Inflammatory macrophage treated with lipopolysaccharide for 1 hour (primary cell): ENCODE data around the gene KLK10.

ENCODE experiments used
- DNase-seq, 2 donors: peaks; one replicate each; pipeline ENCODE4 v3.0.0-alpha.2; 2020 to 2022

Gene KLK10, protein sequence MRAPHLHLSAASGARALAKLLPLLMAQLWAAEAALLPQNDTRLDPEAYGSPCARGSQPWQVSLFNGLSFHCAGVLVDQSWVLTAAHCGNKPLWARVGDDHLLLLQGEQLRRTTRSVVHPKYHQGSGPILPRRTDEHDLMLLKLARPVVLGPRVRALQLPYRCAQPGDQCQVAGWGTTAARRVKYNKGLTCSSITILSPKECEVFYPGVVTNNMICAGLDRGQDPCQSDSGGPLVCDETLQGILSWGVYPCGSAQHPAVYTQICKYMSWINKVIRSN

DNA sequence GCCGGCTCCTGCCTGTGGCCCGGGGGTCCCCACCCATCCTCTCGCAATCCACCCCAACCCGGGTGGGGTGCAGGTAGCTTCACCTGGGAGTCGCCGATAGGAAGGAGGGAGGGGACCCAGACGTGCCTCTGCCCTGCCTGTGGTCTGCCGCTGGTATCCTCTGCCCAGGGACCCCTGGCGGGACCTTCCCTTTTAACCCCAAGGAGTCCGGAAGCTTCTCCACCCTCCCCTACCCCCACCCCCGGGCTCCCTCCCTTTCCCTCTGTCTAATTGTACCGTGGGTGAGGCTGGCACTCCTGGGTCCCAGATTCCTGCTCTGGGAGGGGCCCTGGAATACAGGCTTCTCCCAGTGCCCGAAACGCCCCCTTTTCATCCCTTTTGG is at the start of gene KLK10:
KLK10 (minus strand) TSS at position 166 of the 382 bp plus-strand sequence. CDS start 579 bp downstream, outside the sequence.
- DNase-seq: no peak

DNA sequence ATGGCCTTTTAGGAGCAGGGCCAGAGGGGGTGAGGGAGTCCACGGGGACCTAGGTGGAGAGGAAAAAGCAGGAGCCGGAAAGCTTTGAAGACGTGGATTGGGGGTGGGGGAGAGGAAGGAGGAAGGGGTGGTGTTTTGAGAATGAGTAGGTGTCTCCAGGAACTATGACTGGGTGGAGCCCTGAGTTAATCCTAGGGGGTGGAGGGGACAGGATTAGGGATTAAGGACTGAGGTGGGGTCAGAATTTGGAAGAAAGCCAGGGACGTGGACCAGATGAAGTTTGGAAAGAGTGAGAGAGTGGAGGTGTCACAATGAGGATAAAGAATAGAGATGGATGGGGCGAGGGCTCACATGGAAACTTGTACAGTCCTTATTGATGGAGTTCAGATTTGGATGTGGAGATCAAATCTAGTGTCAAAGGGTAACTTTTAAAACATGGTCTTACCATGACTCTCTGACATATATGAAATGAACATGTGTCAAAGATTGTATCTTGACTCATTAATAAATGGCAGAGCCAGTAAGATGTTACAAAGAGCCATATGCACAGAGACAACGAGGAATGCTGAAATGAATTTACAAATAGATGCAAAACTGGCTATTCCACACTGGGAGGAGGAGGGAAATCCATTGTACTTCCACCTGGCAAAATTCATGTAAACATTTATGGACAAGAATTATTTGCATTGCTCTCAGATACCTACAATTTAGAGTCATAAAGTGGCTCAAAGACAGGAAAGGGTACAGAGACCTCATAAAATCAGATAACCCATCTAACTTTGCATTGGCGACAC is 47.1 kb upstream of the KLK10 start:
- DNase-seq: no peak

DNA sequence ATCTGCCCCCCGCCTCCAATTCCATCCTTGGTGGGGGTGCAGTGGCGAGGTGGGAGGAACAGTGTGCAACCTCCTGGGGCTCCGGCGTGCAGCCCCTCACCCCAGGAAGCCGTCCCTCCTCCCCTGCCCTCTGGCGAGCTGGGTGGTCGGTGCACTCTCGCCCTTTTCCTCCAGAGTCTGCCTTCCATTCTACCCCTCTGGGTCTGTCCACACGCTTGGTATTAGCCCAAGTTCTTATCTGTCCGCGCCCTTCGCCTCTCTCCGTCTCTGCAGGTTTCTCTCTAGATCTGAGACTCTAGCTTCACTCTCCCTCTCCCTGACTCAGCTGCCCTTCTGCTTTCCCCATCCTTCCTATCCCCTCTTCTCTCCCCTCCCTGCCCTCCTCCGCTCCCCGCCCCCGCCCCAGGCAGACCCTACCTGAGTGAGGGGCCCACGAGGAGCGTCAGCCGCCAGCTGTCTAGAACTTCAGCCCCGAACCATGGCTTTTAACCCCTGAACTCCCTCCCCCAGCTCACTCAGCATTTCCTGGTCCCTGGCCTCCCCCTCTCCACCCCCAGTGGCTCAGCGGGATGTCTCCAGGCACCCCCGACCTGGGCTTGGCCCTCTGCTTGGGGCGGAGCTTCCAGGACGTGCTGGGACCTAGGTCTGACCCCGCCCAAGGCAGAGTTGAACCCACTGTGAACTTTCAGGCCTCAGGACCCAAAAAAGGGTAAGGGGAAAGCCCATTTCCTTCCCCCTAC is 45.9 kb upstream of the KLK10 start:
- no peak for DNase-seq

DNA sequence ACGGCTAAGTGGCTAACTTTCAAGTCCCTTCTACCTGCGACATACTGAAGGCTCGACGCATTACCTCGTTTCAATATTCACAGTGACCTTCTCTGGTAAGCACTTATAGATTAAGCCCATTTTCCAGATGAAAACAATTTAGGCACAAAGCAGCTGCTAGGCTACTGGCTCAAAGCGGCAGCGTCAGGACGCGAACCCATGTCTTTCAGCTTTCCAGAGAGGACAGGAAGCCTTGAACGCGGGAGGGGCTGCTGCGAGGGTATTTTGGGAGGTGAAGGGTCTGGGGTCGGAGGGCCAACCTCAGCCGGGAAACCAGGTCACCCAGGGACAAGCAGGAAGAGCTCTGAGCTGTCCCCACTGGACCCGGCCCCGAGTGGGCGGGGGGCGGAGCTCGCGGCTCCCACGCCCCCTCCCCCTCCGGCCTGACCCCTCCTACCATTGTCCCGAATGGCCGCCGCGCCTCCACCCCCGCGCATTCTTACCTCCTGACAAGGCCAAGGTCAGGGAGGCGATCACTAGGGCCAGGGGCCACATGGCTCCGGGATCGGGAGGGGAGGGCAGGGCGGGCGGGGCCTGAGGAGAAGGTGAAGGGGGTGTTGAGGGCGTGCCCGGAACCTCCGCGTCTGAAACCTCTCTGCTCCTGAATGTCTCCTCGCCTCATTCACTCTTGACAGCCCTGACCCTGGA is 45.2 kb upstream of the KLK10 start, which contains the start of gene KLK13:
KLK13 (minus strand) TSS at position 559 of the 687 bp plus-strand sequence; CDS start at position 534, 25 bp downstream.
- DNase-seq: peak in 1 of 2 donors; percentile 6

DNA sequence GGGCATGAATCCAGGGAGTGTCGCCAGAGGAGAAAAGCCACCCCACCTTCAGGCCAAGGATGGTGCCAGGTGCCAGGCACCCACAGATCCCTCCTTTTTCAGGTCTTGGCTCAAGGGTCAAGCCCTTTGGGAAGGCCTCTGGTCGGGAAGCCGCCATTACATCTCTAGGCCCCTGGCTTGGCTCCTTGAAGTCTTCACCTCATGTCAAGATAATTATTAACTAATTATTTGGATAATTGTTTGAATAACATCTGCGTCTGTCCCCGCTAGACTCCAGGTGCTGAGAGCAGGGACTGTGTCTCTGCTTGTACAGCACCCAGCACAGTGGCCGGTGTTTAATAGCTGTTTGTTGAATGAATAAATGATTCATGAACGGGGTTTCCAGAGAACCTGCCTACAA is 44.2 kb upstream of the KLK10 start:
- DNase-seq: no peak

DNA sequence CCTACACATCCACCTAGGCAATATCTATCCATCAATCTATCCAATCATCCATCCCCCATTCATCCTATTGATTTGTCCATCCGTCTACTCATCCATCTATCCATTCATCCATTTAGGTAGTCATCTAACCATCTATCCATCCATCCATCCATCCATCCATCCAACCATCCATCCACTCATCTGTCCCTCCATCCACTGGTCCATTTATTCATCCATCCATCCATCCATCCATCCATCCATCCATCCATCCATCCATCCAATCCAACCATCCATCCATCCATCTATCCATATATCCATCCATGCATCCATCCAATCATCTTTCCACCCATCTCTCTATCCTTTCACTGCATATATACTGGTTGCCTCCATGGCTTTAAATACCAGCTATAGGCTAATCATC is 41.5 kb upstream of the KLK10 start:
- no peak for DNase-seq

DNA sequence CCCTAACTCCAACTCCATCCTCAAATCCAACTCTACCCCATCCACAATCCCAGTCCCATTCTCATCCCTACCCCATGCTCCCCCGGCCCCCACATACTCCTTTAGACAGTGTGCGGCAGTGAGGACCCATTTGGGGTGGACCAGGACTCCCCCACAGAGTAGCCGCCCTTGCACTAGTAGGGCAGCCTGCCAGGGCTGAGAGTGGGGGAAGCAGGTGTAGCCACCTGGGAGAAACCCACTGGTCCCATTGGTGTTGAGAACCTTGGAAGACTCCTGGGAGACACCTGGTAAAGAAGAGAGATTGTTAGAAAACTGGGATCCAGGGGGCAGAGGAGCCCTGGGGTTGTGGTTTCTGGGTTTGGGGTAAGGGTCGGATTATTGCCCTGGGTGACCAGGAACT is 40.8 kb upstream of the KLK10 start:
- DNase-seq: no peak

DNA sequence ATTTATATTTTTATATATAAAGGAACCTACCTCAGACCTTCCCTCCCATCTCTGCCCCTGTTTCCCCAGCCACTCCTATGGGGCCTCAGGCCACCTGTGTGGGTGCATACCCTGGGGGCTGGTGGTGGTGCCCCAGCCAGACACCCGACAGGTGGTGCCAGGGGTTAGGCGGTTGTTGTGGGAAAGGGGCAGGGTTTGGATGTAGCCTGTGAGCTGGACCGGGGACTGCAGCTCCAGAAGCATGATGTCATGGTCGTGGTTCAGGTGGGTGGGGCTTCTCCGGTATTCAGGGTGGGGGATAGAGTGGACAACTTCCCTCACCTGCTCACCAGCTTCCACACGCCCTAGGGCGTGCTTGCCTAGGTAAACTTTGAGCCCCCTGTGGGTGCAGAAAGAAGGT is 40.2 kb upstream of the KLK10 start:
- no peak for DNase-seq

DNA sequence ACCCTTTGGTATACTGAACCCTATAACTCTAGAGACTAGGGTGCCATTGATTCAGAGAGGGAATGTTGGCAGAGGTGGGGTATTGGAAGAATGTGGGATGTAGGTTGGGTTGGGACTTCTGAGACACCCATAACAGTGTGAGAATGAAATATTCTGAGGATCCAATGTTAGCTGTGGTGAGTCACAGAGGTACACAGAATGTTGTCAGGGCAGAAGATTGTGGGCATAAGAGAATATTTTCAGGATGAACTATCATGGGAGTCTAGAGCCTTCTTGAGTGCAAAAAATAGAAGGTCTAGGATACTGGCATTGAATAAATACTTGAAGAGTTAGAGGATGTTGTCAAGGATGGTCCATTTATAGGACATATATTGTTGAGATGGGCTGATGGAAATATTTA is 36.4 kb upstream of the KLK10 start:
- DNase-seq: no peak

DNA sequence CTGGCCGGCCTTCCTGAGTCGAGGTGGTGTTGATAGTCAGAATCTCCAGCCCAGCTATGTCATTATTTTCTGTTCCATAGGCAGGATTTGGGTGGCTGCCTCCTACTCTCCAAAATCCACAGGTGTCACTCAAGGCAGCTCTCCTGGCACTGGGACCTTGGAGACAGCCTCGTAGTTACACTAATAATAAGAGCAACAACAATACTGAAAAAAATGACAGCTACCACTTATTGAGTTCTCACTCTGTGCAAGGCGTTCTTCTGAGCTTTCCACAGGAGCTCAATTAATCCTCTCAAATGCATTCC is 27.5 kb upstream of the KLK10 start:
- DNase-seq: no peak

DNA sequence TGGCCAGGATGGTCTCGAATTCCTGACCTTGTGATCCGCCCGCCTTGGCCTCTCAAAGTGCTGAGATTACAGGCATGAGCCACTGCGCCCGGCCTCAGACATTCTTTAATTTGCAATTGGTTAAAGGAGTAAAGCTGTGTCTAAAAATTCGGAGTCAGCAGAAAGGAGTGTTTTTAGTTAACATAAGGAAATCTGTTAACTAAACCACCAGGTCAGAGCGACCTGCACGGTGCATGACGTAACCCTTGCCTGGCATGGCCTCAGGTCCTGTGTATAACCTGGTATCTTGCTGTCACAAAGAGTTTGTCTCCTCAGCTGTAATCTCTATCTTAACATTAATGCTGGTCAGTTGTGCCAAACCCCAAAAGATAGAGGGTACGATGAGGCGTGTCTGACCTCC is 24.8 kb upstream of the KLK10 start:
- DNase-seq: no peak

DNA sequence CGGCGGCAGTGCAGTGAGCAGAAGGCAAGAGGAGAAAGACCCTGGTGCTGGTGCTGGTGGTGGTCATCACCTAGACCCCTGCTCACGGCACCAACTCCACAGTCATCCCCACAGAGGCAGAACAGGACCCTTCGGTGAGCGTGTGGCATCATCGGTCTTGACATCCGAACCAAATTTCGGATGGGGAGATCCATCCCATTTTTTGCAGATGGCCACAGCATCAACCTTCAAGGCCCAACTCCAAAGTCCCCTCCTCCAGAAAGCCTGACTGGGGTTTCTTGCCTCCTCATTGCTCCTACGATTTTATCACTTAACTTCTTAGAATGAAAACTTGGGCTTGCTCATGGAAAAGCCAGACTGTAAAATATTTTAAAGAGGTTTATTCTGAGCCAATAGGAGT is 24.0 kb upstream of the KLK10 start:
- no peak for DNase-seq

DNA sequence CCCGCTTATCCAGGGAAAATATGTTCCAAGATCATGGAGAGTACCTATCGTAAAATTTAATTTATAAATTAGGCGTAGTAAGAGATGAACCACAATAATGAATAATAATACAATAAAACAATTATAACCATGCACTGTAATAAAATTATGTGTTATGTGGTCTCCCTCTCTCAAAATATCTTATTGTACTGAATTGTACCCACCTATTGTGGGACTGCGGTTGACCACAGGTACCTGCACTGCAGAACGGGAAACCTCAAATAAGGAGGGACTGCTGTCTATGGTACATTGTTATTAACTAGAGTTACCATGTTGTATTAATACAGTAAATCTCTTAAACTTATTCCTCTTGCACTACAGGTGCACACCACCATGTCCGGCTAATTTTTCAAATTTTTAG is 20.6 kb upstream of the KLK10 start:
- no peak for DNase-seq

DNA sequence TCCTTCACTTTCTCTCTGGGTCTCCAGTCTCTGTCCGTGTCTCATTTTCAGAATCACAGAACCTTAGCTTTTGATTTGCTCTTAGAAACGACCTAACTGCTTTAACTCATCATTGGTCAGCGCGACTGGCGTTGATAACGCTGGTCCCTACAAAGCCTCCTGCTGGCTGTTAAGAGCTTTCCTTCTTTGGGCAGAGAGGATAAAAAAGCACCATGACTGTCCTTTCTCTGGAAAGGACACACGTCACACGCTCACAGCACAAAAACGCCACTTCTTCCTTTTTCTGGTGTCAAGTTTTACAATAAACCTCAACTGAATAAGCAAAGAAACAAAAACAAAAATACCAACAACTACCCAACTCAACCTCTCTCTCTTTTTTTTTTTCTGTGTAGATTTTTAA is 17.0 kb upstream of the KLK10 start:
- no peak for DNase-seq

DNA sequence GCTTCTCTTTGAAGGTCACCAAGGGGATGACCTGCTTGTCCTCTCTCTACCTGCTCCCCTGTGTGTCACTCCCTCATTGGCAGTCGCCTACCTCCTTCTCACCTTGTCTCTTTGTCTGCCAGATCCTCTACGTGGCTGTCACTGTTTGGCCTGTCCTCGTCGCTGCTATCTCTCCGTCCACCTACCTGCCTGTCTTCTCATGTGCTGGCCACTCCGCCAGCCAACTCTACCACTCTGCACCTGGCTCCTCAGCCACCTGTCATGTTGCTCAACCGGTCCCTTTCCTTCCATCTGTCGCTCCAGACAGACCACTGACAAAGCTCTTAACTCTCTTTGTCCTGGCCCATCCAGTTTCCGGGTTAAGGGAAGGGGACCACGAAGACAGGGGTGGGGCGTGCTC is 15.2 kb upstream of the KLK10 start, which contains the start of gene KLK12:
KLK12 (minus strand) TSS at position 299 of the 400 bp plus-strand sequence. CDS start 381 bp downstream, outside the sequence.
- no peak for DNase-seq

DNA sequence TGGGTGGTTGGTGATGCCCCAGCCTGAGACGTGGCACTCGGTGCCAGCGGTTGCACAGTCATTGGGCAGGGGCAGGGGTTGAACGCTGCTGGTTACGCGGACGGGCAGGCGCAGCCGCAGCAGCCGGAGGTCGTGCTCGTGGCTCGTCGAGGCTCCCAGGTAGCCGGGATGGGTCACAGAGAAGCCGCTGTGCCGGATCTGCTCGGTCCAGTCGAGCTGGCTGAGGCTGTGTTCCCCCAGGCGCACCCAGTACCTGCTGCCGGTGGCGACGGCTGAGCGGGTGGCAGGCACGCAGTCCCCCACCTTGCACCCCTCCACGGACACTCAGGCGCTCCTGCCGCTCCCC is 12.3 kb upstream of the KLK10 start:
- DNase-seq: no peak

DNA sequence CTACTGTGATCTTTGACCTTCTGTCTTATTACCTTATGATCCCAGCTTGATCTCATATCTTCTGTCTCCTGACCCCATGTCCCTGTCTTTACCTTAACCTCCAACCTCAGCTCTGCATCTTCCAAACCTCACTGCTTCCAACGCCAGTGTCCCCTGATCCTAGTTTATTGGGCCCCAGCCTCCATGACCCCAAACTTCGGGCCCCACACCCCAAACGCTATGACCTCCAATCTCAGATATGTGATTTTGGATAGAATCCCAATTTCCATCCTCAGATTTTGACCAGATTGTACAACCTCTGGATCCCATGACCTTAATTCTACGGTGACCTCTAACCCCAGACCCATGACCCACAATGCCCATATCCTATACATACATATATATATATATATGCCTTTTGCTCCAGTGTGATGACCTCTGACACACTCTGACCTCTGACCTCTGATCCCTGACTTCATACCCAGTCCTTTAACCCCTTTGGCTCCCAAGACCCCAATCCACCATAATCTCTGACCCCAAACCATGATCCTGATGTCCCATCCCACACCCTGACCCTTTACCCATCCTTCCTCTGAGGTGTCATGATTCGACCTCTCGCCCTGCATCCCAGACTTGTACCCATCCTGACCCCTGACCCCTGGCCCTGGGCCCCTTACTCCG is 11.8 kb upstream of the KLK10 start:
- no peak for DNase-seq

DNA sequence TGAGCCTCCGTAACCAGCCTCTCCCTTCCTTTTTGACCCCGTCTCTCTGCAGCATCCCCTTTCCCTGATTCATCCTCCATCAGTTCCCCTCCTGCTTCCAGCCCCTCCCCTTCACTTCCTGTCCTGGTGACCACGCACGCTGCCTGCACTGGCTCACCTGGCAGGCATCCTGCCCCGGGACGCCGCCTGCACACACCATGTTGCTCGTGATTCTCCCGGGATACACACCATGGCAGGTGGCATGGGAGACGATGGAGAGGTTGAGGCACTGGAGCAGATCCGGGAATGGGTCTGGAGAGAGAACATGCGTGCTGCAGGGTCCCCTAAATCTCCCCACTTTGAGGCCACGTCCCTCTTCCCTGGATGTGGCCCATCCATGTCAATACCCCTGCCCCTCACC is 11.1 kb upstream of the KLK10 start:
- DNase-seq: no peak

DNA sequence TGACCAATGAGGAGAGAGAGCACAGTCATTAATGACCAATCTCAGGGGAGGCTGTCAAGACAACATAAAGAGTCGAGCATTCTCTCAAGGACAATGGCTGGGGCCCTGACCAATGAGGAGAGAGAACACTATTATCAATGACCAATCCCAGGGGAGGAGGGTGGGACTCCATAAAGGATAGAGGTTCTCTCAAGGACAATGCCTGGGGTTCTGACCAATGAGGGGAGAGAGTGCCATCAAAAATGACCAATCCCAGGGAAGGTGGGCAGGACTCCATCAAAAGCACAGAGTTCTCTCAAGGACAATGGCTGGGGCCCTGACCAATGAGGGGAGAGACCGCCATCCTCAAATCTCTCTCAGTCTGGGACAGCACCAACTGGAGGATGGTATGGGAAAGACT is 10.2 kb upstream of the KLK10 start:
- DNase-seq: no peak

DNA sequence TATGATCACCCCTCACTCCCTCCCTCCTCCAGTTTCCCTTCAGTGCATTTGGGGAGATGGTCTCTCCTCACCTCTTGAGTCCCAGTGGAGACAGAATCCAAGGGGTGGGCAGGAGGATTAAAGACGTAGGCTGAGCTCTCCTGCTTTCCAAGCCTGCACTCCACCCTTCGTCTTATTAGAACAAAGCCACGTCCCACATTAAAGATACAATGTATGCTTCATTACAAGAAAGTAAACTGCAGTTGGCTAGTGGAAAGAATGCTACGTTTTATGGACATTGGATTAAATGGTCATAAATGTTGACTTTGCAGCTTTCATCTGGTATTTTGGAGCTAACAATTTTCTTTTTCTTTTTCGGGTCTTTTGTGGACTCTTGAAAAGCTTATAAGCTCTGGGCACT is 8.4 kb upstream of the KLK10 start:
- DNase-seq: no peak

DNA sequence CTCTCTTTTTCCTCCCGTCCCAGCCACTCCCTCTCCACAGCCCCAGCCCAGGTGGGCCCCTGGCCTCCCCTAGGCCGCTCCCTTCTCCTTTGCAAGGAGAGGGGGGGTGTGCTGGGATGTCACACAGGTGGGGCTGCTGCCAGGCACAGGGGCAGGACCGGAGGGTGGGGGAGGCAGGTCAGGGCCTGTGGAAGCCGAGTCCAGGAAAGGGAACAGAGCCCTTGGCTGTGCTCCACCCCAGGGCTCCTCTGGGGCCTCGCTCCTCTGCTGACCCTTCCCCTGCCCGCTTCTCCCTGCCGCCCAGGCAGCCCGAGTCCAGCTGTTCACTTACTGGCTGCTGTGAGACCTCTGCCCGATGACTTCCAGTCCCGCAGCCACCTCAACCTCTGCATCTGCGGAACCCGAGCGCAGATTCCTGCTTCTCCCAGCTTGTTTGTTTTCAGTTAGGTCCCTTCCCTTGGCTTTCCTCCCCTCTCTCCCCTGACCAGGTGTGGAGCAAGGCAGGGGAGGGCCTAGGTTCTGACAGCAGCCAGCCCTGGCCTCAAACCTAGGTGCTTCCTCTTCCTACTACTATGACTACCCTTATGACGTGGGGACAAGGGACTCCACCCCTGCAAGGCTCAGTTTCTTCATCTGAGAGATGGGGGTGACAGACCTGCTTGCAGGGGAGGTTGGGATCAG is 7.8 kb upstream of the KLK10 start:
- no peak for DNase-seq

DNA sequence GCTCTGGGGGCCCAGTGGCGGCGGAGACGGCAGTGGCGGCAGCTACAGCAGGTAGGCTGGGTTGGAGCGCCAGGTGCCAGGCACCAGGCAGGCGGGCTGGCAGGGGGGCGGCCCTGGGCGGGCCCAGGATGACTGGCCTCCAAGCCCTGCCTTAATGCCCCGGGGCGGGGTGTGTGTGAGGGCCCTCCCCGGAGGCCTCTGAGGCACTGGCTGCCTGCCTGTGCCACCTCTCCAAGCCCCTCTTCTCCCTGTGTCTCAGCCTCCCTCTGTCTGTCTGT is 7.0 kb upstream of the KLK10 start, which contains the start of gene KLK11:
KLK11 (minus strand) TSS at position 63 of the 278 bp plus-strand sequence. CDS start 985 bp downstream, outside the sequence.
- DNase-seq: no peak
